ENCODE data around the gene EEF1A2.

Gene EEF1A2

GRCh38 chr20:63469713-63470101 lies 29.2 kb downstream of the EEF1A2 start:
- no peak for DNase-seq (ENCODE audit: low read depth, low spot score)

DNA sequence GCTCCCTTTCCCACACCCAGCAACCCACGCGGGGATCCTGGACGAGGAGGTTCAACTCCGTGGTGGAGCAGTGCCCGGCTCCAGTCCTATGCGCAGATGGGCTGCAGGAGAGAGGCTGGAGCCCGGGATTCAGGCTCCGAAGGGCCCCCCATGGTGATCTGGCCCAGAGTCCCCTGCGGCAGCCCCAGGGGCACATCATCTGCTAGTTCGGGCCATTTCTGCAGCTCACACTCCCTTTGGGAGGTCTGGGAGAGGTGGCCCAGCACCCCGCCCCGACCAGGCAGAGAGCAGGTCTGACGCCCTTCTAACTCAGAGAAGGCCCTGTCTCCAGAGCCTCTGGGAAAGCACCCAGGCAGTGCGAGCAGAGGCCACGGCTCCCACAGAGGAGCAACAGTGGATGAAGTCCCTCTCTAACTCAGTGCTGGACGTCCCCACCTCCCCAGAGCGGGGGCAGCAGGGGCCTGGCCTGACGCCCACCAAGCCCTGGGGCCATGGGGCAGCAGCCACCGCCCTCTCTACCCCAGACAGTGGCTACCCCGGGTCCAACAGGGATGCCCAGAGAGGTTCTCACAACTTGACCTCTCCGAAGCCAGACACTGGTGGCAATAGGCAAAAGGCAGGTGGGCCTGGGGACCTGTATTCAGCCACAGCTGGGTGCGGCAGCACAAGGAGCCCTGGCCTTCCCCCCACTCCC lies 29.7 kb downstream of the EEF1A2 start:
- DNase-seq (ENCODE audit: low read depth, low spot score): no peak

GRCh38 chr20:63468421-63468820 lies 30.5 kb downstream of the EEF1A2 start:
- no peak for DNase-seq (ENCODE audit: low read depth, low spot score)

DNA sequence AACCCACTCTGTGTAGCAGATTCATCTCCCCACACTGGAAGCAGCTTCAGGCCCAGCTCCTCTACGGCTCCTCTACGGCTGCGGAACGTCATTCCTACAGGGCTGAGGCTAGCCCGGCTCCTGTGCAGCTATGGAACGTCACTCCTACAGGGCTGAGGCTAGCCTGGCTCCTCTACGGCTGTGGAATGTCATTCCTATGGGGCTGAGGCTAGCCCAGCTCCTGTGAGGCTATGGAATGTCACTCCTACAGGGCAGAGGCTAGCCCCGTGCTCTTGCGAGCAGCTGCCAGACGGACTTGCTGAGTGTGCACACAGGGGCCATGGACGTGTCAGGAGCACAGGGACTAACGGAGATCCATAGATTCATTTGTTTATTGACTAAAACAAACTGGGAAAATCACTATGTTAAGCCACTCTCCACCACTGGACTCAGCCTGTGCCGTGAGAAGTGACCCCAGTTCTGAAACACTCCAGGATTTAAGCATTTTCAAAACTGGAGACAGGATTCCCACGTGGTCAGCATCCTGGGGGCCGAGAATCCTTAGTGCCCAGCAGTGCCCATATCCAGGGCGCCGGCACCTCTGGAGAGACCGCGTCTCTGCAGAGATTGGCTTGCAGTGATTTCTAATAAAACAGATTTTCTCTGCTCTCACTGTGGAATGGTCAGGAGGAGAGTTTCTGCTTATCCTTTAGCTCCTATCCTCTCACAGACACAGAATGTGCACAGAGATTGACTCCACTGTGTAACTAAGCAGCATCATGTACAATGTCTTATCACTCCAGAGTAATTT lies 31.4 kb downstream of the EEF1A2 start:
- DNase-seq (ENCODE audit: low read depth, low spot score): no peak

DNA sequence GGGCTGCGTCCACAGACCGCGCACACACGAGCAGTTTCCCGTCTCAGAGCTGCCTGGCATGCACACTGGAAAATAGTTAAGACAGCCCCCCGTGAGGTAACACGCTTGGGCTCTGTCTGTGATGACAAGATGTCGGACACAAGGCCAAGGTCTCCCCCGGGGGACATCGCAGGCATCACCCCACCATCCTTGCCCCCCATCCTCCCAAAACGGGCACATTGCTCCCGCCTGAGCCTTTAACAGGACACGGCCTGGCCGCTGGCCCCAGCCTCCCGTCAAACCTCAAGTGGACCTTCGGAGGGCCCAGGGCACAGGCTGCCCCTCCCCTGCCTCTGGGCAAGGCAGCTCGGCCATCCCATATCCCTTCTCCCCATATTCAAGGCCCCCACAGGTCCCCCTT lies 32.0 kb downstream of the EEF1A2 start:
- no peak for DNase-seq (ENCODE audit: low read depth, low spot score)

- no peak for DNase-seq (ENCODE audit: low read depth, low spot score)
These were observed 32.5 kb downstream of the EEF1A2 start for GRCh38 chr20:63466250-63466825.

- no peak for DNase-seq (ENCODE audit: low read depth, low spot score)
These were observed 33.3 kb downstream of the EEF1A2 start for GRCh38 chr20:63465380-63466249.

DNA sequence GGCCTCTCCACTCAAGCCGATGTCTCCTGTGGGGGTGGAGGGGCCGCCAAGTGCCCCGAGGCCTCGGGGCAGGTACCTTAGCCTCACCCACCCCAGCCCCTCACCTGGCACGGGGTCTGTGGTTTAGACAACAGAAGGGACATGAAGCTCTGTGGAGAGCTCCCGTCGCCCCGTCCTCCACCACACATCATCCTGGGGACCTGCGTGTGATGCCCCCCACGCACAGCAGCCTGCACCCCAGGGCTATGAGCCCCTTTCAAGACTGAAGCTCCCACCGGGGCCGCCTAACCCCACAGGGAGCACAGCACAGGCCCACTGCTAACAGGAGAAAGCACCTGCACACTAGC lies 34.6 kb downstream of the EEF1A2 start:
- no peak for DNase-seq (ENCODE audit: low read depth, low spot score)

- no peak for DNase-seq (ENCODE audit: low read depth, low spot score)
These were observed 35.2 kb downstream of the EEF1A2 start for GRCh38 chr20:63463400-63464288.

DNA sequence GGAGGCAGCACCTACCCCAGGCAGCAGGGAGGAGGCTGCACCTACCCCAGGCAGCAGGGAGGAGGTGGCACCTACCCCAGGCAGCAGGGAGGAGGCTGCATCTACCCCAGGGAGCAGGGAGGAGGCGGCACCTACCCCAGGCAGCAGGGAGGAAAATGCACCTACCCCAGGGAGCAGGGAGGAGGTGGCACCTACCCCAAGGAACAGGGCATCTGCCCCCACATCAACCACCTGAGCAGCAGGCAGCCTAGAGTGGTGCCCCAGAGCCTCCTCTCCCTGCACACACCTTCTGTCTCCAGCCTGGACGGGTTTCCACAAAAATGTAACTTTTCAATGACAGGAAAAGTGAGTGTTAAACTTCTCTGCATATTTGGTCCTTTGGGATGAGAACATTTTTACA lies 36.6 kb downstream of the EEF1A2 start:
- DNase-seq (ENCODE audit: low read depth, low spot score): no peak

DNA sequence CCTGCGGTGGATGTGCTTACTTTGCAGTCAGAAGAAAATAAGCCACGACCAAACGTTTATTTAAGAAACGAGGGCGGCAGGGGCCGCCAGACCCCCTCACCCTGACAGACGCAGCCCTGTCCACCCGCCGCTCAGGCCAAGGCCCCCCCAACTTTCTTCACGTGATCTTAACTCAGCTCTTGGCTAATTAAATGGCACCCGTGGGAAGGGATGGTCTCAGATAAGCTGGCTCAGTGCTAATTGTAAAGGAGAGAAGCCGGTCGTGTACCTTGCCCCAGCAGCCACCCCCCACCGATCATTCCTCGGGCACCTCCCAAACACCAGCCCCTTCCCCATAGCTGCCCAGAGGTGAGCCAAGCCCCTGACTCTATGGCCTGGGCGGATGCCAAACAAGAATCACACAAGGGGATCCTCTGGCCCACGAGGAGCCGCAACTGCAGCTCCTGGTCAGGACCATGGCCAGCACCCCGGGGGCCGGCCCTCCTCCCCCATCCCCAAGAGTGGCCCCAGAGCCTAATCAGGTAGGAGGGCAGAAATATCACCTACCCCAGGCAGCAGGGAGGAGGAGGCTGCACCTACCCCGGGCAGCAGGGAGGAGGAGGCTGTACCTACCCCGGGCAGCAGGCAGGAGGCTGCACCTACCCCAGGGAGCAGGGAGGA lies 37.6 kb downstream of the EEF1A2 start:
- peak; percentile 67 for DNase-seq (ENCODE audit: low read depth, low spot score)

GRCh38 chr20:63459070-63459380 lies 39.9 kb downstream of the EEF1A2 start:
- no peak for DNase-seq (ENCODE audit: low read depth, low spot score)

GRCh38 chr20:63458170-63459069 lies 40.5 kb downstream of the EEF1A2 start:
- no peak for DNase-seq (ENCODE audit: low read depth, low spot score)

- DNase-seq (ENCODE audit: low read depth, low spot score): no peak
These were observed 41.1 kb downstream of the EEF1A2 start for GRCh38 chr20:63457737-63458136.

- DNase-seq (ENCODE audit: low read depth, low spot score): no peak
These were observed 42.2 kb downstream of the EEF1A2 start for GRCh38 chr20:63456429-63457284.

DNA sequence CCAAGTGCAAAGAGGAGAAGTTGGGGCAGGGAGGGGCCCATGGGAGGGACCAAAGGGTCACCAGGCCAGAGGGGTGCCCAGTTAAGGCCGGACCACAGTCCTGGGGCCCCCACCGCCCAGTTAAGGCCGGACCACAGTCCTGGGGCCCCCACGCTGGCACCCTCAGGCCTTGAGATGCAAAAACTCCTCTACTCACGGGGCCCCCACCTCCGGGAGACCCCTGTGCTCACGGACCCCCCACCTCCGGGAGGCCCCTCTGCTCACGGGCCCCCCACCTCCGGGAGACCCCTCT lies 43.4 kb downstream of the EEF1A2 start:
- DNase-seq (ENCODE audit: low read depth, low spot score): no peak

- DNase-seq (ENCODE audit: low read depth, low spot score): no peak
These were observed 43.9 kb downstream of the EEF1A2 start for GRCh38 chr20:63454731-63455567.
